GM23338 (cell line): ENCODE measurements around the gene PXDN. TPM values are rescaled to one million over a fixed set of nuclear protein-coding genes. Genes with fewer than 3 reads are reported as not detected.

Experiments
- ATAC-seq: fragments of 200-7000 bp; cut with Tn5 transposase; 3 replicates; pipeline ENCODE4 v1.9.1; 2020
- DNase-seq: peaks from one replicate; pipeline ENCODE4 v3.0.0-alpha.2; 2015; ENCODE audit warnings: low spot score
- H2AFZ ChIP-seq: fragments of 200-600 bp; sonication (generic); 2 replicates; pipeline ENCODE4 v1.8.0; 2016; ENCODE audit warnings: antibody characterized with exemption, mild to moderate bottlenecking, moderate library complexity
- H3F3A ChIP-seq: fragments of 200-600 bp; sonication (generic); replicated peaks from 2 replicates; pipeline ENCODE4 v1.8.0; 2017; ENCODE audit warnings: antibody characterized with exemption, mixed run types, low read depth
- H3K27ac ChIP-seq: fragments of 200-600 bp; sonication (generic); 2 replicates; pipeline ENCODE4 v1.6.1; 2016; ENCODE audit warnings: low read depth
- H3K27me3 ChIP-seq: fragments of 200-600 bp; sonication (generic); 2 replicates; pipeline ENCODE4 v1.8.0; 2016; ENCODE audit warnings: mild to moderate bottlenecking, mixed run types, moderate library complexity; ENCODE audit not compliant: insufficient read depth
- H3K36me3 ChIP-seq: fragments of 200-600 bp; sonication (generic); 2 replicates; pipeline ENCODE4 v1.8.0; 2016; ENCODE audit warnings: mild to moderate bottlenecking; ENCODE audit not compliant: insufficient read depth
- H3K4me1 ChIP-seq: fragments of 200-600 bp; sonication (generic); 2 replicates; pipeline ENCODE4 v1.8.0; 2016; ENCODE audit warnings: mild to moderate bottlenecking, moderate library complexity; ENCODE audit not compliant: insufficient read depth
- H3K4me2 ChIP-seq: fragments of 200-600 bp; sonication (generic); 2 replicates; pipeline ENCODE4 v1.7.1; 2017; ENCODE audit warnings: mixed run types
- H3K4me3 ChIP-seq: fragments of 200-600 bp; sonication (generic); 2 replicates; pipeline ENCODE4 v1.6.1; 2016; ENCODE audit warnings: mixed run types
- H3K79me2 ChIP-seq: fragments of 200-600 bp; sonication (generic); replicated peaks from 2 replicates; pipeline ENCODE4 v1.8.0; 2017; ENCODE audit warnings: mild to moderate bottlenecking; ENCODE audit not compliant: insufficient read depth
- H3K9me2 ChIP-seq: fragments of 200-600 bp; sonication (generic); 2 replicates; pipeline ENCODE4 v1.8.0; 2017; ENCODE audit not compliant: insufficient read depth
- H4K20me1 ChIP-seq: fragments of 200-600 bp; sonication (generic); replicated peaks from 2 replicates; pipeline ENCODE4 v1.8.0; 2017; ENCODE audit warnings: mild to moderate bottlenecking; ENCODE audit not compliant: insufficient read depth
- H3K27ac Mint-ChIP-seq: 2 replicates; pipeline ENCODE4 v1.8.0; 2020; ENCODE audit warnings: inconsistent platforms, mild to moderate bottlenecking, moderate library complexity, mixed read lengths
- H3K27me3 Mint-ChIP-seq: 3 replicates; pipeline ENCODE4 v1.8.0; 2022; ENCODE audit warnings: low read depth, mild to moderate bottlenecking, moderate library complexity, mixed read lengths, inconsistent platforms; ENCODE audit not compliant: insufficient read depth, poor library complexity
- H3K36me3 Mint-ChIP-seq: 3 replicates; pipeline ENCODE4 v1.8.0; 2021; ENCODE audit warnings: low read depth, mild to moderate bottlenecking, inconsistent platforms, moderate library complexity, mixed read lengths
- H3K4me1 Mint-ChIP-seq: 3 replicates; pipeline ENCODE4 v1.8.0; 2020; ENCODE audit warnings: mild to moderate bottlenecking, inconsistent platforms, mixed read lengths
- H3K4me3 Mint-ChIP-seq: 3 replicates; pipeline ENCODE4 v1.8.0; 2021; ENCODE audit warnings: moderate library complexity, mild to moderate bottlenecking, inconsistent platforms, mixed read lengths
- H3K9me3 Mint-ChIP-seq: 3 replicates; pipeline ENCODE4 v1.8.0; 2020; ENCODE audit warnings: moderate library complexity, mild to moderate bottlenecking, inconsistent platforms, mixed read lengths
- CTCF ChIP-seq, 2 experiments: fragments of 200-600 bp in 1 of 2; sonication (generic) in 1 of 2; conservative IDR thresholded peaks; 2 replicates each; pipeline versions ENCODE4 v1.5.1 to v1.6.1; 2016 to 2017; ENCODE audit warnings: antibody characterized with exemption in 2 of 2, low read depth in 2 of 2, mild to moderate bottlenecking in 2 of 2, moderate library complexity in 1 of 2
- EZH2 ChIP-seq: fragments of 200-600 bp; sonication (generic); IDR thresholded peaks from one replicate; pipeline ENCODE4 v1.8.0; 2017; ENCODE audit warnings: antibody characterized with exemption, mild to moderate bottlenecking, low read depth; ENCODE audit not compliant: unreplicated experiment
- EZH2phosphoT487 ChIP-seq: fragments of 200-600 bp; sonication (generic); IDR thresholded peaks from one replicate; pipeline ENCODE4 v1.8.1; 2018; ENCODE audit warnings: antibody characterized with exemption; ENCODE audit not compliant: unreplicated experiment
- JUNB ChIP-seq: IDR thresholded peaks from one replicate; pipeline ENCODE4 v1.6.1; 2016; ENCODE audit warnings: antibody characterized with exemption; ENCODE audit not compliant: unreplicated experiment
- NANOG ChIP-seq: IDR thresholded peaks from 2 replicates; pipeline ENCODE4 v1.6.1; 2016; ENCODE audit warnings: antibody characterized with exemption, borderline replicate concordance
- REST ChIP-seq: IDR thresholded peaks from one replicate; pipeline ENCODE4 v1.6.1; 2018; ENCODE audit warnings: antibody characterized with exemption; ENCODE audit not compliant: unreplicated experiment
- polyA plus RNA-seq: library from polyadenylated mRNA; unstranded; fragments of >200 nt; fragmentation: Nextera tagmentation; extraction: Ambion mirVana; gene quantifications from 2 replicates; pipeline ENCODE4 v1.2.1, GENCODE V29; 2016
- total RNA-seq: library from RNA; depleted of rRNA; stranded (reverse); fragments of >200 nt; shearing (Covaris generic); gene quantifications from 2 replicates; pipeline ENCODE4 v1.2.3, GENCODE V29; 2014
- TF ChIP-seq, protein P1 (sequence below): fragments of 250-450 bp; sonication (Bioruptor Pico); IDR thresholded peaks from 2 replicates; pipeline ENCODE4 v1.5.0; 2020; ENCODE audit warnings: mild to moderate bottlenecking, moderate library complexity
- TF ChIP-seq, protein P2 (sequence below): IDR thresholded peaks from 2 replicates; pipeline ENCODE4 v1.6.1; 2016; ENCODE audit warnings: antibody characterized with exemption

Gene PXDN
- total and polyA plus RNA-seq, 2 experiments from 2014 or later = 42.2 to 225 TPM

DNA sequence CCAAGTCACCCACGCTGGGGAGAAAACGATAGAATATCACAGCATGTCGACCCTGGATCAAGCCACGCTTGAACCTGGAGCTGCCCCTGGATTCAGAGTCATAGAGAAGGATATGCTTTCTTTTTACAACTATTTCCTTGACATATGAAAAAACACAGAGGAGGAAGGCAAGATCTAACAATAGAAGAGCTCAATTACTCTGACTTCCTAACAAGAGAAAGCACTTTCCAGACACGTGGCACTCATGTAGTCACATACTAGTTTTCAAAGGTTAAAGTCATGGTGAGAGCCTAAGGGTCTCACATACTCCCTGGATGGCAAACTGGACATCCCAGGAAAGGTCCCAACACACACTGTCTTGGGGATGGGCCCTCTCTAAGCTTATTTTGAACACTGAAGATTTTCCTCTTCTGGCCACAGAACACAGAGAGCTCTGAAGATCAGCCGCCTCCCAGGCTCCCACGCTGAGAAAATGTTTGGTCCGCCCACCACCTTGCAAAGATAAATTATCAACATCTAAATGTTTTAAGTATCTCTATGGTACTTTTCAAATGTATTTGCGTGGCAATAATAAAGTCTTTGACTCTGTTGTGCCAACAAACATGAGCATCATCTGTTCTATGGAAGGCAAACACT is 4.9 kb downstream of the PXDN start (continued):
- TF ChIP-seq, protein P1, sequence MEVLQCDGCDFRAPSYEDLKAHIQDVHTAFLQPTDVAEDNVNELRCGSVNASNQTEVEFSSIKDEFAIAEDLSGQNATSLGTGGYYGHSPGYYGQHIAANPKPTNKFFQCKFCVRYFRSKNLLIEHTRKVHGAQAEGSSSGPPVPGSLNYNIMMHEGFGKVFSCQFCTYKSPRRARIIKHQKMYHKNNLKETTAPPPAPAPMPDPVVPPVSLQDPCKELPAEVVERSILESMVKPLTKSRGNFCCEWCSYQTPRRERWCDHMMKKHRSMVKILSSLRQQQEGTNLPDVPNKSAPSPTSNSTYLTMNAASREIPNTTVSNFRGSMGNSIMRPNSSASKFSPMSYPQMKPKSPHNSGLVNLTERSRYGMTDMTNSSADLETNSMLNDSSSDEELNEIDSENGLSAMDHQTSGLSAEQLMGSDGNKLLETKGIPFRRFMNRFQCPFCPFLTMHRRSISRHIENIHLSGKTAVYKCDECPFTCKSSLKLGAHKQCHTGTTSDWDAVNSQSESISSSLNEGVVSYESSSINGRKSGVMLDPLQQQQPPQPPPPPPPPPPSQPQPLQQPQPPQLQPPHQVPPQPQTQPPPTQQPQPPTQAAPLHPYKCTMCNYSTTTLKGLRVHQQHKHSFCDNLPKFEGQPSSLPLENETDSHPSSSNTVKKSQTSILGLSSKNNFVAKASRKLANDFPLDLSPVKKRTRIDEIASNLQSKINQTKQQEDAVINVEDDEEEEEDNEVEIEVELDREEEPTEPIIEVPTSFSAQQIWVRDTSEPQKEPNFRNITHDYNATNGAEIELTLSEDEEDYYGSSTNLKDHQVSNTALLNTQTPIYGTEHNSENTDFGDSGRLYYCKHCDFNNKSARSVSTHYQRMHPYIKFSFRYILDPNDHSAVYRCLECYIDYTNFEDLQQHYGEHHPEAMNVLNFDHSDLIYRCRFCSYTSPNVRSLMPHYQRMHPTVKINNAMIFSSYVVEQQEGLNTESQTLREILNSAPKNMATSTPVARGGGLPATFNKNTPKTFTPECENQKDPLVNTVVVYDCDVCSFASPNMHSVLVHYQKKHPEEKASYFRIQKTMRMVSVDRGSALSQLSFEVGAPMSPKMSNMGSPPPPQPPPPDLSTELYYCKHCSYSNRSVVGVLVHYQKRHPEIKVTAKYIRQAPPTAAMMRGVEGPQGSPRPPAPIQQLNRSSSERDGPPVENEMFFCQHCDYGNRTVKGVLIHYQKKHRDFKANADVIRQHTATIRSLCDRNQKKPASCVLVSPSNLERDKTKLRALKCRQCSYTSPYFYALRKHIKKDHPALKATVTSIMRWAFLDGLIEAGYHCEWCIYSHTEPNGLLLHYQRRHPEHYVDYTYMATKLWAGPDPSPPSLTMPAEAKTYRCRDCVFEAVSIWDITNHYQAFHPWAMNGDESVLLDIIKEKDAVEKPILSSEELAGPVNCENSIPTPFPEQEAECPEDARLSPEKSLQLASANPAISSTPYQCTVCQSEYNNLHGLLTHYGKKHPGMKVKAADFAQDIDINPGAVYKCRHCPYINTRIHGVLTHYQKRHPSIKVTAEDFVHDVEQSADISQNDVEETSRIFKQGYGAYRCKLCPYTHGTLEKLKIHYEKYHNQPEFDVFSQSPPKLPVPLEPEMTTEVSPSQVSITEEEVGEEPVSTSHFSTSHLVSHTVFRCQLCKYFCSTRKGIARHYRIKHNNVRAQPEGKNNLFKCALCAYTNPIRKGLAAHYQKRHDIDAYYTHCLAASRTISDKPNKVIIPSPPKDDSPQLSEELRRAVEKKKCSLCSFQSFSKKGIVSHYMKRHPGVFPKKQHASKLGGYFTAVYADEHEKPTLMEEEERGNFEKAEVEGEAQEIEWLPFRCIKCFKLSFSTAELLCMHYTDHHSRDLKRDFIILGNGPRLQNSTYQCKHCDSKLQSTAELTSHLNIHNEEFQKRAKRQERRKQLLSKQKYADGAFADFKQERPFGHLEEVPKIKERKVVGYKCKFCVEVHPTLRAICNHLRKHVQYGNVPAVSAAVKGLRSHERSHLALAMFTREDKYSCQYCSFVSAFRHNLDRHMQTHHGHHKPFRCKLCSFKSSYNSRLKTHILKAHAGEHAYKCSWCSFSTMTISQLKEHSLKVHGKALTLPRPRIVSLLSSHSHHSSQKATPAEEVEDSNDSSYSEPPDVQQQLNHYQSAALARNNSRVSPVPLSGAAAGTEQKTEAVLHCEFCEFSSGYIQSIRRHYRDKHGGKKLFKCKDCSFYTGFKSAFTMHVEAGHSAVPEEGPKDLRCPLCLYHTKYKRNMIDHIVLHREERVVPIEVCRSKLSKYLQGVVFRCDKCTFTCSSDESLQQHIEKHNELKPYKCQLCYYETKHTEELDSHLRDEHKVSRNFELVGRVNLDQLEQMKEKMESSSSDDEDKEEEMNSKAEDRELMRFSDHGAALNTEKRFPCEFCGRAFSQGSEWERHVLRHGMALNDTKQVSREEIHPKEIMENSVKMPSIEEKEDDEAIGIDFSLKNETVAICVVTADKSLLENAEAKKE = no peak
- TF ChIP-seq EZH2 = no peak
- no peak for TF ChIP-seq JUNB
- no peak for TF ChIP-seq EZH2phosphoT487
- TF ChIP-seq NANOG = no peak

DNA sequence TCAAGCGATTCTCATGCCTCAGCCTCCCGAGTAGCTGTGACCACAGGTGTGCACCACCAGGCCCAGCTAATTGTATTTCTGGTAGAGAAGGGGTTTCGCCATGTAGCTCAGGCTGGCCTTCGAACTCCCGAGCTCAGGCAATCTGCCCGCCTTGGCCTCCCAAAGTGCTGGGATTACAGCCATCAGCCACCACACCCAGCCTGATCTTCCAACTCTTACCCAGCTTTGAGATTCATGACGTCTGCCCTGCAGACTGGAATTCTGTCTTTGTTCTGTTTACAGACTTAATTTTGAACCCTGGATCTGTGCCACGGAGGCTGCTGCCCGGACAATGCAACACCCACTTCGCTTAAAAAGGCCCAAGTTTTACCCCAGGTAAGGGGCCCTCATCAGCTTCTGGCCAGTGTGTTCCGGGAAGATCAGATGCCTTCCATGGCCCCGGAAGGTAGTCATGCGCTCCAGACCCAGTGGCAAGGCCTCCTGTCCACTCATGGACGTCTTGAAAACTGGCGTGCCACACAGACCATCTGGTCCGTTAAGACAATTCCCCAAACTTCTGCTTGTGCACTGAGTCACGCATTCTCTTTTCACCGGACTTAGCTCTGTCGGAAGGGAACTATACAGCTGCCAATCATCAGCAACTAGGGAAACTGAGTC is 5.5 kb downstream of the PXDN start:
- Histone ChIP-seq H2AFZ (no peak overlapping the region), H3K9me2 (no peaks in the 10 kb centered on the region), H3F3A (no peaks in the 10 kb centered on the region), H3K79me2 (peaks cover 93% of the 10 kb centered on the region), H3K4me2 (no peak overlapping the region), H3K4me3 (no peak overlapping the region), H3K36me3 (no peaks in the 10 kb centered on the region), H3K27ac (no peak overlapping the region), H3K4me1 (peaks cover 18% of the 10 kb centered on the region; the same call in 1 of the 2 replicates), H3K27me3 (no peaks in the 10 kb centered on the region), H4K20me1 (peaks cover 38% of the 10 kb centered on the region)
- TF ChIP-seq CTCF (conservative IDR thresholded peaks at IDR 0.05; ENCODE audit: low read depth in 2 of 2) (no peak), REST (no peak)
- TF ChIP-seq, protein P2, sequence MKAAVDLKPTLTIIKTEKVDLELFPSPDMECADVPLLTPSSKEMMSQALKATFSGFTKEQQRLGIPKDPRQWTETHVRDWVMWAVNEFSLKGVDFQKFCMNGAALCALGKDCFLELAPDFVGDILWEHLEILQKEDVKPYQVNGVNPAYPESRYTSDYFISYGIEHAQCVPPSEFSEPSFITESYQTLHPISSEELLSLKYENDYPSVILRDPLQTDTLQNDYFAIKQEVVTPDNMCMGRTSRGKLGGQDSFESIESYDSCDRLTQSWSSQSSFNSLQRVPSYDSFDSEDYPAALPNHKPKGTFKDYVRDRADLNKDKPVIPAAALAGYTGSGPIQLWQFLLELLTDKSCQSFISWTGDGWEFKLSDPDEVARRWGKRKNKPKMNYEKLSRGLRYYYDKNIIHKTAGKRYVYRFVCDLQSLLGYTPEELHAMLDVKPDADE = no peak
- Mint-ChIP-seq H3K4me3 (no peak overlapping the region), H3K27me3 (peaks cover 10% of the 10 kb centered on the region), H3K36me3 (peaks cover 37% of the 10 kb centered on the region), H3K4me1 (peaks cover 28% of the 10 kb centered on the region), H3K27ac (no peak overlapping the region), H3K9me3 (peaks cover 18% of the 10 kb centered on the region; the same call in 2 of the 3 replicates)
- DNase-seq (no peak), ATAC-seq (no peak)
